Aorta (tissue), 5 donors: Measurements from ENCODE around the gene KRT13. TPM values are rescaled to one million over a fixed set of nuclear protein-coding genes. Genes with fewer than 3 reads are reported as not detected.
A peak's percentile ranks its signal among the peaks of the same experiment; 100 is the strongest.

Experiments
- ATAC-seq: fragments of 200-7000 bp; cut with Tn5 transposase; one replicate; pipeline ENCODE4 v1.9.1; 2022; ENCODE audit warnings: moderate library complexity; ENCODE audit not compliant: low FRiP score
- DNase-seq, 2 donors: peaks; one replicate each; pipeline ENCODE4 v3.0.0-alpha.2; 2020
- H3K27ac ChIP-seq, 2 donors: one replicate each; pipeline ENCODE4 v1.5.1; 2013; ENCODE audit warnings: low read length in 2 of 2, mild to moderate bottlenecking in 2 of 2, moderate library complexity in 2 of 2, control low read depth in 1 of 2, inconsistent platforms in 1 of 2, low read depth in 1 of 2
- H3K27me3 ChIP-seq, 2 donors: one replicate each; pipeline ENCODE4 v1.6.1; 2013; ENCODE audit warnings: control low read depth in 1 of 2, low read length in 1 of 2, mild to moderate bottlenecking in 1 of 2, moderate library complexity in 1 of 2; ENCODE audit not compliant: insufficient read depth in 2 of 2, control insufficient read depth in 1 of 2
- H3K36me3 ChIP-seq, 2 donors: one replicate each; pipeline ENCODE4 v1.6.1; 2013; ENCODE audit warnings: control low read depth in 1 of 2, low read length in 1 of 2, mild to moderate bottlenecking in 1 of 2; ENCODE audit not compliant: insufficient read depth in 2 of 2, control insufficient read depth in 1 of 2
- H3K4me1 ChIP-seq, 2 donors: one replicate each; pipeline ENCODE4 v1.6.1; 2013; ENCODE audit warnings: low read length in 2 of 2, control low read depth in 1 of 2, mild to moderate bottlenecking in 1 of 2, moderate library complexity in 1 of 2; ENCODE audit not compliant: insufficient read depth in 2 of 2, control insufficient read depth in 1 of 2
- H3K4me3 ChIP-seq, 2 donors: one replicate each; pipeline ENCODE4 v1.5.1; 2013; ENCODE audit warnings: low read length in 2 of 2, control low read depth in 1 of 2, mild to moderate bottlenecking in 1 of 2
- H3K9me3 ChIP-seq: one replicate; pipeline ENCODE4 v1.6.1; 2013; ENCODE audit warnings: mild to moderate bottlenecking, low read length; ENCODE audit not compliant: control insufficient read depth
- WGBS, 2 donors: extraction: QIAGEN DNeasy Blood & Tissue Kit; methylation state at CpG; one replicate each; pipeline ENCODE4 v1.1.7; 2013; 5-methylcytosine and 5-hydroxymethylcytosine counted together
- intact Hi-C, 2 donors: fragments of 100-400 bp; cut with DNase I; formaldehyde crosslinking; loops; one replicate each; pipeline versions ENCODE4 v1.14.2 to v1.15.0; 2022
- polyA plus RNA-seq, 2 donors: library from polyadenylated mRNA; stranded (reverse); fragments of 200-250 nt; gene quantifications; one replicate each; pipeline ENCODE4 v1.2.3, GENCODE V29; 2013
- total RNA-seq, 2 donors: library from RNA; stranded (reverse); fragmentation: NEBNext Ultra II Directional; extraction: Animal tissue kit (Norgen Biotek cat#: 25700); gene quantifications; one replicate each; pipeline ENCODE4 v1.2.1, GENCODE V29; 2021
- donor health status: healthy with polysubstance abuse.
- donor health status: Bipolar disorder and iron deficiency.
- donor health status: DM: no; HTN: no; CAD: no.
- donor health status: DM: no; HTN: no; CAD: no.
- donor health status: DM: yes; HTN: yes; CAD: no.

Gene KRT13
- total and polyA plus RNA-seq, 4 donors, result 11.4 to 38.3 TPM; not detected in 2

- WGBS, 2 donors, result 91 to 92% methylated on average over 10 of the region's 10 CpGs
- intact Hi-C loops, result loop anchor here (5.0 to 10.0 kb wide), 2 partner anchors 724 to 736 kb away; no protein-coding TSS in a partner anchor
Observed at GRCh38 chr17:41540921-41541625, 35.7 kb upstream of the KRT13 start.

GRCh38 chr17:41539979-41540701 lies 34.7 kb upstream of the KRT13 start:
- ATAC-seq, result no peak
- Histone ChIP-seq H3K27me3 (no peaks in the 10 kb centered on the region), H3K4me3 (no peak overlapping the region)

More at GRCh38 chr17:41540921-41541625, 35.7 kb upstream of the KRT13 start:
- H3K27me3 ChIP-seq, result no peaks in the 10 kb centered on the region
- H3K4me1 ChIP-seq, result no peaks in the 10 kb centered on the region
- ATAC-seq, result no peak
- no peak overlapping the region for H3K4me3 ChIP-seq
- H3K9me3 ChIP-seq, result no peaks in the 10 kb centered on the region
- H3K27ac ChIP-seq, result no peak overlapping the region
- DNase-seq, result peak in 1 of 2 donors; percentile 45
- H3K36me3 ChIP-seq, result no peaks in the 10 kb centered on the region

GRCh38 chr17:41539071-41539492 lies 33.7 kb upstream of the KRT13 start:
- no peak for ATAC-seq
- intact Hi-C loops, result no loop called here
- no peaks in the 10 kb centered on the region for H3K4me1 ChIP-seq

More at GRCh38 chr17:41539979-41540701, 34.7 kb upstream of the KRT13 start:
- H3K27ac ChIP-seq, result no peak overlapping the region
- no peaks in the 10 kb centered on the region for H3K36me3 ChIP-seq
- peak; percentile 30 to 33 for DNase-seq
- no peaks in the 10 kb centered on the region for H3K9me3 ChIP-seq
- intact Hi-C loops, result loop anchor here (5.0 to 10.0 kb wide), 2 partner anchors 723 to 735 kb away; no protein-coding TSS in a partner anchor
- 83 to 84% methylated on average over 7 of the region's 7 CpGs for WGBS, 2 donors
- H3K4me1 ChIP-seq, result no peaks in the 10 kb centered on the region

GRCh38 chr17:41538565-41538991 lies 33.2 kb upstream of the KRT13 start:
- peak; percentile 13 to 33 for DNase-seq
- H3K9me3 ChIP-seq, result no peaks in the 10 kb centered on the region
- no peak overlapping the region for H3K4me3 ChIP-seq
- WGBS, 2 donors, result 79 to 91% methylated on average over 5 of the region's 5 CpGs
- no peaks in the 10 kb centered on the region for H3K4me1 ChIP-seq
- H3K27ac ChIP-seq, result no peak overlapping the region
- ATAC-seq, result no peak
- H3K27me3 ChIP-seq, result no peaks in the 10 kb centered on the region
- intact Hi-C loops, result no loop called here
- H3K36me3 ChIP-seq, result no peaks in the 10 kb centered on the region

More at GRCh38 chr17:41539071-41539492, 33.7 kb upstream of the KRT13 start:
- Histone ChIP-seq H3K9me3 (no peaks in the 10 kb centered on the region), H3K4me3 (no peak overlapping the region), H3K27ac (no peak overlapping the region), H3K27me3 (no peaks in the 10 kb centered on the region), H3K36me3 (no peaks in the 10 kb centered on the region)
- WGBS, 2 donors, result 82 to 86% methylated on average over 5 of the region's 5 CpGs
- DNase-seq, result peak; percentile 28 to 42

- Histone ChIP-seq H3K4me3 (no peak overlapping the region), H3K9me3 (no peaks in the 10 kb centered on the region), H3K27me3 (no peaks in the 10 kb centered on the region), H3K27ac (no peak overlapping the region), H3K4me1 (no peaks in the 10 kb centered on the region), H3K36me3 (no peaks in the 10 kb centered on the region)
- intact Hi-C loops, result no loop called here
- no peak for ATAC-seq
- peak; percentile 17 to 36 for DNase-seq
- 88 to 98% methylated on average over 9 of the region's 9 CpGs for WGBS, 2 donors
Observed at GRCh38 chr17:41537990-41538389, 32.6 kb upstream of the KRT13 start.

- 92 to 95% methylated on average over 7 of the region's 7 CpGs for WGBS, 2 donors
- H3K27me3 ChIP-seq, result no peaks in the 10 kb centered on the region
- DNase-seq (peak in 1 of 2 donors; percentile 39), ATAC-seq (no peak)
- H3K4me3 ChIP-seq, result no peak overlapping the region
- H3K27ac ChIP-seq, result no peak overlapping the region
- intact Hi-C loops, result no loop called here
- no peaks in the 10 kb centered on the region for H3K36me3 ChIP-seq
- no peaks in the 10 kb centered on the region for H3K9me3 ChIP-seq
- no peaks in the 10 kb centered on the region for H3K4me1 ChIP-seq
Observed at GRCh38 chr17:41537614-41537954, 32.2 kb upstream of the KRT13 start.

- DNase-seq (peak; percentile 21 to 62), ATAC-seq (no peak)
Observed at GRCh38 chr17:41536741-41537613, 31.6 kb upstream of the KRT13 start.

GRCh38 chr17:41535764-41536481 lies 30.5 kb upstream of the KRT13 start:
- Histone ChIP-seq H3K4me1 (no peaks in the 10 kb centered on the region), H3K27me3 (no peaks in the 10 kb centered on the region), H3K27ac (no peak overlapping the region), H3K4me3 (no peak overlapping the region), H3K9me3 (no peaks in the 10 kb centered on the region), H3K36me3 (no peaks in the 10 kb centered on the region)
- WGBS, 2 donors, result 69 to 76% methylated on average over 15 of the region's 15 CpGs
- peak; percentile 29 to 64 for DNase-seq
- no peak for ATAC-seq
- intact Hi-C loops, result no loop called here

More at GRCh38 chr17:41536741-41537613, 31.6 kb upstream of the KRT13 start:
- intact Hi-C loops, result no loop called here
- no peaks in the 10 kb centered on the region for H3K36me3 ChIP-seq
- H3K4me1 ChIP-seq, result no peaks in the 10 kb centered on the region
- 90% methylated on average over 7 of the region's 7 CpGs for WGBS, 2 donors
- H3K9me3 ChIP-seq, result no peaks in the 10 kb centered on the region
- H3K27me3 ChIP-seq, result no peaks in the 10 kb centered on the region
- H3K27ac ChIP-seq, result no peak overlapping the region
- H3K4me3 ChIP-seq, result no peak overlapping the region
